Measurements from ENCODE around the gene MARS1. TPM values are rescaled to one million over a fixed set of nuclear protein-coding genes. Genes with fewer than 3 reads are reported as not detected.
A peak's percentile ranks its signal among the peaks of the same experiment; 100 is the strongest.

Gene MARS1
- total RNA-seq, 1 donor = 158 TPM

DNA sequence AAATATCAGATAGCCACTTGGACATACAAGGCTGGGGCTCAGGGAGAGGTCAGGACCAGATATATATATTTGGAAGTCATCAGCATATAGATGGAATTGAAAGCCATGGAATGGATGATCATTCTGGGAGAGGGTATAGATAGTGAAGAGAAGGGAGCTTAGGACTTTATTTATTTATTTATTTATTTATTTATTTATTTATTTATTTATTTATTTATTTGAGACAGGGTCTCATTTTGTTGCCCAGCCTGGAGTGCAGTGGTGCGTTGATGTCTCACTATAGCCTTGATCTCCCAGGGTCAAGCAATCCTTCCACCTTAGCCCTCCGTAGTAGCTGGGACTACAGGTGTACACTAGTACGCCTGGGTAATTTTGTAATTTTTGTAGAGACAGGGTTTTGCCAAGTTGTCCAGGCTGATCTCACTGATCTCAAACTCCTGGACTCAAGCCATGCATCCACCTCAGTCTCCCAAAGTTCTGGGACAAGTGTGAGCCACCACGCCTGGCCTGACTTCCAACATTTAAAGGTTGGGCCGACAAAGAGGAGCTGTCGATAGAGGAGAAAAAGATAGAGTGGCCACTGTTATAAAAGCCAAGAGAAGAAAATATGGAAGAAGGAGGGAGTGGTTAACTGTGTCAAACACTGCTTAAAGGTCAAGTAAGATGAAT, 41.4 kb upstream of the MARS1 start:
- no peak overlapping the region for H3K4me3 ChIP-seq (ENCODE audit: low read depth, low read length)
- no peak for DNase-seq (ENCODE audit: low read depth)
- no peak for TF ChIP-seq CTCF (IDR thresholded peaks at IDR 0.05; ENCODE audit: insufficient read depth, low read depth, low read length)

GRCh38 chr12:57448669-57449068, 39.2 kb upstream of the MARS1 start:
- TF ChIP-seq CTCF (IDR thresholded peaks at IDR 0.05; ENCODE audit: insufficient read depth, low read depth, low read length) = no peak

DNA sequence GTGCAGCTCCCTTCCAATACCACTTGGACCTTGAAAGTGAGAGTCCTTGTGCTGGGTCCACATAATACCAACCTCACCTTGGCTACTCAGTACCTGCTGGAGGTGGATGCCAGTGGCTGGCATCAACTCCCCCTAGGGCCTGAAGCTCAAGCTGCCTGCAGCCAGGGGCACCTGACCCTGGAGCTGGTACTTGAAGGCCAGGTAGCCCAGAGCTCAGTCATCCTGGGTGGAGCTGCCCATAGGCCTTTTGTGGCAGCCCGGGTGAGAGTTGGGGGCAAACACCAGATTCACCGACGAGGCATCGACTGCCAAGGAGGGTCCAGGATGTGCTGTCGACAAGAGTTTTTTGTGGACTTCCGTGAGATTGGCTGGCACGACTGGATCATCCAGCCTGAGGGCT, 38.5 kb upstream of the MARS1 start:
- no peak for TF ChIP-seq CTCF (IDR thresholded peaks at IDR 0.05; ENCODE audit: insufficient read depth, low read depth, low read length)
- DNase-seq (ENCODE audit: low read depth) = no peak
- H3K4me3 ChIP-seq (ENCODE audit: low read depth, low read length) = no peak overlapping the region

More at GRCh38 chr12:57448669-57449068, 39.2 kb upstream of the MARS1 start:
- DNase-seq (ENCODE audit: low read depth) = no peak
- H3K4me3 ChIP-seq (ENCODE audit: low read depth, low read length) = no peak overlapping the region

GRCh38 chr12:57450057-57450456, 37.8 kb upstream of the MARS1 start:
- no peak overlapping the region for H3K4me3 ChIP-seq (ENCODE audit: low read depth, low read length)
- DNase-seq (ENCODE audit: low read depth) = no peak
- TF ChIP-seq CTCF (IDR thresholded peaks at IDR 0.05; ENCODE audit: insufficient read depth, low read depth, low read length) = no peak

DNA sequence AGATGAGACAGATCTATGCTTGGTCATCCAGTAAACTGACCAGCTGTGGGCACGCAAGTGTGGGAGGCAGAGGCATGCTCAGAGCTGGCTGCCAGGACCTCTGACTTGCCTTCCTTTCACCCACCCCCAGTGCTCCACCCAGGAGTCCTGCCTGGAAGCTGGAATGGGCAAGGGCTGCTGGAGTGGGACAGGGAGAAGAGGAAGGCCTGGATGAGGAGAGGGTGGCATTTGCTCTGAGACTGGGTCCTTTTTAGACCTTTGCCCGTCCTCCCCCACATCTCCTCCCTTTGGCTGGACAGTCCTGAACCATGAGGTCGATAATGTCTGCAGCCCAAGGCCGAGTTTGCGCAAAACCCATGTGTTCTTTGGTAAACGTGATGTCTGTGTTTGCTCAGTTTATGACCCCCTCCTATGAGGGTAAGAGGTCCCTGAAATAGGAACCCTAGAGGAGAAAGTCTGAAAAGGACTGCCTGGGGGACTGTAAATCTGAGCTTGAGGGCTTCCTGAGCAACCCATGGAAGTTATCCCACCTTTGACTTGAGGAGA, 36.6 kb upstream of the MARS1 start:
- TF ChIP-seq CTCF (IDR thresholded peaks at IDR 0.05; ENCODE audit: insufficient read depth, low read depth, low read length) = no peak
- DNase-seq (ENCODE audit: low read depth) = peak; percentile 46
- no peak overlapping the region for H3K4me3 ChIP-seq (ENCODE audit: low read depth, low read length)

- DNase-seq (ENCODE audit: low read depth) = peak; percentile 94
- no peak overlapping the region for H3K4me3 ChIP-seq (ENCODE audit: low read depth, low read length)
- TF ChIP-seq CTCF (IDR thresholded peaks at IDR 0.05; ENCODE audit: insufficient read depth, low read depth, low read length) = no peak
Observed at GRCh38 chr12:57452181-57452936, 35.5 kb upstream of the MARS1 start.

Measured in fibroblast of villous mesenchyme (primary cell).